Stomach (tissue), 9 donors: ENCODE results near the gene DDX6. TPM values are rescaled to one million over a fixed set of nuclear protein-coding genes. Genes with fewer than 3 reads are reported as not detected.
"Not testable (repeated sequence)": the region's sequence is repeated elsewhere in the genome, so short reads cannot be mapped to it uniquely, and the experiment has no call there.

ENCODE experiments used
- DNase-seq, 2 donors: peaks; one replicate each; pipeline versions ENCODE4 v3.0.0 to v3.0.0-alpha.2; 2013 to 2019
- H3K27ac ChIP-seq, 5 donors: fragments of 200-600 bp in 4 of 5; sonication (generic) in 4 of 5; one replicate each; pipeline ENCODE4 v1.5.1; 2013 to 2019; ENCODE audit warnings: mild to moderate bottlenecking in 1 of 5, moderate library complexity in 1 of 5
- H3K27me3 ChIP-seq, 3 donors: fragments of 200-600 bp; sonication (generic); one replicate each; pipeline ENCODE4 v1.5.1; 2017 to 2019; ENCODE audit warnings: mixed run types in 1 of 3
- H3K36me3 ChIP-seq, 4 donors: fragments of 200-600 bp; sonication (generic); 1 replicate in 3 of 4; 2 replicates in 1 of 4; pipeline ENCODE4 v1.5.1; 2016 to 2019
- H3K4me1 ChIP-seq, 4 donors: fragments of 200-600 bp; sonication (generic); one replicate each; pipeline ENCODE4 v1.5.1; 2016 to 2019
- H3K4me3 ChIP-seq, 4 donors: fragments of 200-600 bp; sonication (generic) in 3 of 4; one replicate each; pipeline ENCODE4 v1.5.1; 2016 to 2019; ENCODE audit warnings: mild to moderate bottlenecking in 1 of 4
- H3K9me3 ChIP-seq, 4 donors: fragments of 200-600 bp; sonication (generic); one replicate each; pipeline ENCODE4 v1.5.1; 2016 to 2019
- EP300 ChIP-seq: sonication (generic); formaldehyde crosslinking; IDR thresholded peaks from one replicate; pipeline ENCODE4 v1.6.1; 2017; ENCODE audit warnings: antibody characterized with exemption
- POLR2A ChIP-seq, 4 donors: fragments of 450-650 bp; IDR thresholded peaks; one replicate each; pipeline ENCODE4 v1.6.1; 2016; ENCODE audit warnings: antibody characterized with exemption in 4 of 4, control low read depth in 2 of 4, mild to moderate bottlenecking in 1 of 4, moderate library complexity in 1 of 4
- POLR2AphosphoS5 ChIP-seq, 3 donors: sonication (generic); formaldehyde crosslinking; IDR thresholded peaks; one replicate each; pipeline ENCODE4 v1.6.1; 2016; ENCODE audit warnings: antibody characterized with exemption in 3 of 3
- WGBS, 5 donors: extraction: QIAGEN DNeasy Blood & Tissue Kit in 3 of 5; methylation state at CpG; one replicate each; pipeline versions ENCODE4 v1.1.5 to v1.1.7; 2013 to 2018; 5-methylcytosine and 5-hydroxymethylcytosine counted together
- intact Hi-C: fragments of 100-400 bp; cut with DNase I; formaldehyde crosslinking; loops from one replicate; pipeline ENCODE4 v1.15.1; 2023; ENCODE audit warnings: low total_unique reads
- polyA plus RNA-seq, 3 donors: library from polyadenylated mRNA; stranded (reverse); fragments of 200-250 nt; gene quantifications; one replicate each; pipeline ENCODE4 v1.2.3, GENCODE V29; 2013
- total RNA-seq, 5 donors: library from RNA; depleted of rRNA; stranded (reverse); fragments of >200 nt; gene quantifications; one replicate each; pipeline versions ENCODE4 v1.1.0 to v1.2.3, GENCODE V29; 2014 to 2016
- TF ChIP-seq, protein P1 (sequence below), 7 experiments: fragments of 450-650 bp in 4 of 7; fragments of 200-600 bp in 3 of 7; sonication (generic) in 3 of 7; IDR thresholded peaks; one replicate each; pipeline ENCODE4 v1.5.1; 2016 to 2019; ENCODE audit warnings: antibody characterized with exemption in 7 of 7, control low read depth in 2 of 7, mild to moderate bottlenecking in 1 of 7
- donor health status: healthy with polysubstance abuse.
- donor health status: Bipolar disorder and iron deficiency.
- donor health status: healthy.

The DDX6 gene
- total and polyA plus RNA-seq, 8 donors = 17.1 to 203 (median 25.0) TPM

DNA sequence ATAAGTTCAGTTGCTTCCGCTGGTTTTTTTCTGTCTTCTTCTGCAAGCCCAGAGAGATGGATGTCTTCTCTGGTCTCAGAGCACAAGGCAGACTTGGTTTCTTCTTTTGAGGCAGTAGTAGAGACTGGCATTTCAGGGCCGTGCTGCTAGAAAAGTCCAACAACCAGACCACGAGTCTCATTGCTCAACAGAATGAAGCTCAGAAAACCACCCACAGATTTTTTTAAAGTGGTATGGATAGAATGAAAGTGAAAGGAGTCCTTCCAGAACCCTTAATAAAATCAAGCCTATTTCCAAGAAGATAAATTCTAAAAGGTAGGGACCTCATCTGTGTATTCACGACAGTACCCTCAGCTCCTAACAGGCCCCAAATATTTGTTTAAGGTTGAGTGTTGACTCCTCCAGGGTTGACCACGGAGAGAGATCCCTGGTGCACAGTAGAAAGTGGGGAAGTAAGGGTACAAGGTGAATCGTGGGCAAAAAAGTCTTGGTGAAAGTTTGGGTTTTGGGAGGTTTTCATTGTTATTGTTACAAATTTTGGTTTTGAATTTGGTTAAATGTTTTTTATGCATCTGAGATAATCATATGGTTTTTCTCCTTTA, 43.6 kb upstream of the DDX6 start:
- no peaks in the 10 kb centered on the region for H3K36me3 ChIP-seq
- WGBS, 5 donors = 47 to 62% (median 51%) methylated on average over 6 of the region's 6 CpGs
- intact Hi-C loops = no loop called here
- no peak overlapping the region for H3K27ac ChIP-seq
- TF ChIP-seq, protein P1, sequence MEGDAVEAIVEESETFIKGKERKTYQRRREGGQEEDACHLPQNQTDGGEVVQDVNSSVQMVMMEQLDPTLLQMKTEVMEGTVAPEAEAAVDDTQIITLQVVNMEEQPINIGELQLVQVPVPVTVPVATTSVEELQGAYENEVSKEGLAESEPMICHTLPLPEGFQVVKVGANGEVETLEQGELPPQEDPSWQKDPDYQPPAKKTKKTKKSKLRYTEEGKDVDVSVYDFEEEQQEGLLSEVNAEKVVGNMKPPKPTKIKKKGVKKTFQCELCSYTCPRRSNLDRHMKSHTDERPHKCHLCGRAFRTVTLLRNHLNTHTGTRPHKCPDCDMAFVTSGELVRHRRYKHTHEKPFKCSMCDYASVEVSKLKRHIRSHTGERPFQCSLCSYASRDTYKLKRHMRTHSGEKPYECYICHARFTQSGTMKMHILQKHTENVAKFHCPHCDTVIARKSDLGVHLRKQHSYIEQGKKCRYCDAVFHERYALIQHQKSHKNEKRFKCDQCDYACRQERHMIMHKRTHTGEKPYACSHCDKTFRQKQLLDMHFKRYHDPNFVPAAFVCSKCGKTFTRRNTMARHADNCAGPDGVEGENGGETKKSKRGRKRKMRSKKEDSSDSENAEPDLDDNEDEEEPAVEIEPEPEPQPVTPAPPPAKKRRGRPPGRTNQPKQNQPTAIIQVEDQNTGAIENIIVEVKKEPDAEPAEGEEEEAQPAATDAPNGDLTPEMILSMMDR (IDR thresholded peaks at IDR 0.05) = no peak
- TF ChIP-seq POLR2A (IDR thresholded peaks at IDR 0.05) (no peak), POLR2AphosphoS5 (IDR thresholded peaks at IDR 0.05) (no peak), EP300 (no peak)
- H3K9me3 ChIP-seq = no peaks in the 10 kb centered on the region
- H3K4me1 ChIP-seq = no peaks in the 10 kb centered on the region
- DNase-seq = peak in 1 of 2 donors; percentile 15
- H3K4me3 ChIP-seq = no peak overlapping the region
- H3K27me3 ChIP-seq = no peaks in the 10 kb centered on the region

DNA sequence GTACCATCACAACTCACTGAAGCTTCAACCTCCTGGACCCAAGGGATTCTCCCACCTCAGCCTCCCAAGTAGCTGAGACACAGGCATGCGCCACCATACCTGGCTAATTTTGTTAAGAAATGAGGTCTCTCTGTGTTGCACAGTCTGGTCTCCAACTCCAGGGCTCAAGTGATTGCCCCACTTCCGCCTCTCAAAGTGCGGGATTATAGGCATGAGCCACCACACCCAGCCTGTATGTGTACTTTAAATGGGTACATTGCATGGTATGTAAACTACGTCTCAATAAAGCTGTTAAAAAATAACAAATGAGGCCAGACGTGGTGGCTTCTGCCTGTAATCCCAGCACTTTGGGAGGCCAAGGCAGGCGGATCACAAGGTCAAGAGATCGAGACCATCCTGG, 36.2 kb upstream of the DDX6 start:
- no peak overlapping the region for H3K27ac ChIP-seq
- H3K27me3 ChIP-seq = no peaks in the 10 kb centered on the region

DNA sequence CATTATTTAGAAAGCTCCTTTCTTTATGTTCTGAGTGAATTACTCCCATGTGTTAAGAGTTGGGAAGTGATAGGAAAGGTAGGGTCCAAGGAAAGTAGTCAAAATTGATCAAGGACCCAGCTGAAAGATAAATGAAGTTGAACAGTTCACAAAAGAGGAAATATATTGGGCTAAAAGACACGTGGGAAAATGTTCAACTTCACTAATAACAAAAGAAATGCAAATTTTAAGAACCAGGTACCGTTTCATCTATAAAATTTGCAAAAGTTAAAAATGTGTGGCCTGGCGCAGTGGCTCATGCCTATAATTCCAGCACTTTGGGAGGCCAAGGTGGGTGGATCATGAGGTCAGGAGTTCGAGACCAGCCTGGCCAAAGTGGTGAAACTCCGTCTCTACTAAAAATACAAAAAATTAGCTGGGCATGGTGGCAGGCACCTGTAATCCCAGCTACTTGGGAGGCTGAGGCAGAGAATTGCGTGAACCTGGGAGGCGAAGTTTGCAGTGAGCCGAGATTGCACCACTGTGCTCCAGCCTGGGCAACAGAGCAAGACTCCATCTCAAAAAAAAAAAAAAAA, 32.1 kb upstream of the DDX6 start:
- H3K9me3 ChIP-seq, DNase-seq, H3K4me3 ChIP-seq, H3K27ac ChIP-seq, H3K36me3 ChIP-seq, intact Hi-C loops, H3K27me3 ChIP-seq: not testable (repeated sequence)
- peaks cover 11 to 27% (median 16%) of the 10 kb centered on the region in 4 donors for H3K4me1 ChIP-seq
- WGBS, 5 donors = 87 to 93% (median 91%) methylated on average over 8 of the region's 8 CpGs

More for the DNA sequence above, 36.2 kb upstream of the DDX6 start:
- TF ChIP-seq, protein P1 (IDR thresholded peaks at IDR 0.05) = no peak
- TF ChIP-seq POLR2A (IDR thresholded peaks at IDR 0.05) (no peak), POLR2AphosphoS5 (IDR thresholded peaks at IDR 0.05) (no peak), EP300 (no peak)
- Histone ChIP-seq H3K4me1 (no peaks in the 10 kb centered on the region), H3K4me3 (no peak overlapping the region), H3K9me3 (no peaks in the 10 kb centered on the region), H3K36me3 (no peaks in the 10 kb centered on the region)
- WGBS, 5 donors = 85 to 94% (median 88%) methylated on average over 7 of the region's 7 CpGs
- DNase-seq = no peak
- intact Hi-C loops = no loop called here

DNA sequence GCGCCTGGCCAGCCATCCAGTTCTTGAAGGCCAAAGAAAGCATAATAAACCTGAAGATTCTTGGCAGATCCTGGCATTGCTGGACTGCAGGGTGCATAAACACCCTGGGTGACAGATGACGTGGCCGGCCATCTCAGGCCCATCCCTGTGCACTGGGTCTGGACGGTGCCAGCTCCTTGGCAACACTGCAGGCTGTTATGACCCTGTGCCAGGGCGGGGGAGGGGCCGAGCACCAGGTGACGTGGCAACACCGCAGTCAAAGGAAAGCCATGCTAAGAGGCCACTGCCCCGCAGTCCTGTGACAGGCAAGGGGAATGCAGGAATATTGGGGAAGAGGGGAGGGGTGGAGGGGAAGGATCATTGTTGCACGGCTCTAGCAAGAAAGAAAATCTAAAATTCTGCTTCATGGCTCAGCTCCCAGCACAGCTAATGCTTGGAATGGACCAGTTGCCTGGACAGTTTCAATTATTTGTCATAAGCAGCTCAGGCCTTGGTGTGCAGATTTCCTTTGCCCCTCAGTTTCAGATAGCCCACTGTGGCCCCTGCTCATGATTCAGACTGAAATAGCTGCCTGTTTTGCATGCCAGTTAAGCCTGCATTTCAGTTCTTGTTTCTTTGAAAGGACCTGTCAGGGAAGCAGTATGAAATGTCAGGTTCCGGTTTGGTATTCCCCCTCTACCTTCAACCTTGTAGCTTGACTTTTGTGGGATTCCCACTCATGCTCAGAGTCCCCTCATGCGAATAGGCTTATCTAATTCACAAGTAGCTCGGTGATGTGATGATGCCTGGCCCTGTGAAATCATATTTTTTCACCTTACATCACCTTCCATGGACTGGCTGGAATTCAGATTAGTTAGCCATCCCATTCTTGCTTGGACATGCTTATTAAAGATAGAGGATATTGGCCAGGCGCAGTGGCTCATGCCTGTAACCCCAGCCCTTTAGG, 29.7 kb upstream of the DDX6 start:
- peak; percentile 63 to 81 for DNase-seq
- no peaks in the 10 kb centered on the region for H3K27me3 ChIP-seq
- 38 to 53% (median 40%) methylated on average over 9 to 14 of the region's 14 CpGs for WGBS, 5 donors
- TF ChIP-seq POLR2A (IDR thresholded peaks at IDR 0.05) = no peak
- TF ChIP-seq POLR2AphosphoS5 (IDR thresholded peaks at IDR 0.05) = peak; percentile 67 to 75 (median 74)
- peak; percentile 62 for TF ChIP-seq EP300
- TF ChIP-seq, protein P1 (IDR thresholded peaks at IDR 0.05) = no peak
- no peaks in the 10 kb centered on the region for H3K9me3 ChIP-seq
- peaks cover 11 to 27% (median 16%) of the 10 kb centered on the region in 4 donors for H3K4me1 ChIP-seq
- no peaks in the 10 kb centered on the region for H3K36me3 ChIP-seq
- intact Hi-C loops = no loop called here
- H3K4me3 ChIP-seq = no peak overlapping the region
- H3K27ac ChIP-seq = peak overlapping the region; percentile 58 to 81 (median 67)

DNA sequence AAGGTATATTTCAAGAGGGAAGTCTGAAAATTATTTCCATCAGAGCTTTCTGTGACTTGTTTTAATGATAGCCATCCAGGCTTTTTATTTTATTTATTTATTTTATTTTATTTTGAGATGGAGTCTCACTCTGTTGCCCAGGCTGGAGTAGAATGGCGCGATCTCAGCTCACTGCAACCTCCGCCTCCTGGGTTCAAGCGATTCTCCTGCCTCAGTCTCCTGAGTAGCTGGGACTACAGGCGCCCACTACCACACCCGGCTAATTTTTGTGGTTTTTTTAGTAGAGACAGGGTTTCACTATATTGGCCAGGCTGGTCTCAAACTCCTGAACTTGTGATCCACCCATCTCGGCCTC, 29.0 kb upstream of the DDX6 start:
- H3K27me3 ChIP-seq, H3K9me3 ChIP-seq, intact Hi-C loops, H3K36me3 ChIP-seq, DNase-seq, H3K4me3 ChIP-seq: not testable (repeated sequence)
- peaks cover 11 to 27% (median 16%) of the 10 kb centered on the region in 4 donors for H3K4me1 ChIP-seq
- H3K27ac ChIP-seq = peak overlapping the region; percentile 58 to 81 (median 67)
- 82 to 91% (median 88%) methylated on average over 7 of the region's 7 CpGs for WGBS, 5 donors
